ENCODE data around the gene AGAP9.
"Not testable (repeated sequence)": the region's sequence is repeated elsewhere in the genome, so short reads cannot be mapped to it uniquely, and the experiment has no call there.

DNA sequence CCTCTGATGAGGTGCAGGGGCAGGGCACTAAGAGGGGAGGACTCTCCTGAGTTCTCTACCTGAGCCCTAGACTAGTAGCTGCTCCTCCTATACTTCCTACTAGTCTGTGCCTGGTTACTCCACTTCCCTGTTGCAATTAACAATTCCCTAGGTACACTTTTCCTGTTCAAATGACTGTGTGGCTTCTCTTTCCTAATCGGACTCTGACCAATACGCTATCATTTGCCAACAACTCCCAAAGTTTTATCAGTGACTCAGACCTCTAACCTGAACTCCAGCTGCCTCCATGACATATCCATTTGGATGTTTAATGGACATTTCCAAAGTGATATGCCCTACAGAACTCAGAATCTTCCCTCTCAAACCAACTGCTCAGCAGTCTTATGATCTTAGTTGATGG lies 31.9 kb upstream of the AGAP9 start:
- TF ChIP-seq YY1 (IDR thresholded peaks at IDR 0.05; ENCODE audit: low read depth, low read length); MAX (IDR thresholded peaks at IDR 0.05); RXRA (IDR thresholded peaks at IDR 0.05; ENCODE audit: insufficient read depth, low read depth, low read length); RNF2 (IDR thresholded peaks at IDR 0.05; ENCODE audit: borderline replicate concordance, low read depth, low read length, missing control alignments, poor library complexity, severe bottlenecking): not testable (repeated sequence)
- TF ChIP-seq, protein P1, sequence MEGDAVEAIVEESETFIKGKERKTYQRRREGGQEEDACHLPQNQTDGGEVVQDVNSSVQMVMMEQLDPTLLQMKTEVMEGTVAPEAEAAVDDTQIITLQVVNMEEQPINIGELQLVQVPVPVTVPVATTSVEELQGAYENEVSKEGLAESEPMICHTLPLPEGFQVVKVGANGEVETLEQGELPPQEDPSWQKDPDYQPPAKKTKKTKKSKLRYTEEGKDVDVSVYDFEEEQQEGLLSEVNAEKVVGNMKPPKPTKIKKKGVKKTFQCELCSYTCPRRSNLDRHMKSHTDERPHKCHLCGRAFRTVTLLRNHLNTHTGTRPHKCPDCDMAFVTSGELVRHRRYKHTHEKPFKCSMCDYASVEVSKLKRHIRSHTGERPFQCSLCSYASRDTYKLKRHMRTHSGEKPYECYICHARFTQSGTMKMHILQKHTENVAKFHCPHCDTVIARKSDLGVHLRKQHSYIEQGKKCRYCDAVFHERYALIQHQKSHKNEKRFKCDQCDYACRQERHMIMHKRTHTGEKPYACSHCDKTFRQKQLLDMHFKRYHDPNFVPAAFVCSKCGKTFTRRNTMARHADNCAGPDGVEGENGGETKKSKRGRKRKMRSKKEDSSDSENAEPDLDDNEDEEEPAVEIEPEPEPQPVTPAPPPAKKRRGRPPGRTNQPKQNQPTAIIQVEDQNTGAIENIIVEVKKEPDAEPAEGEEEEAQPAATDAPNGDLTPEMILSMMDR (IDR thresholded peaks at IDR 0.05; ENCODE audit: control extremely low read depth in 1 of 3, insufficient read depth in 1 of 3, low read depth in 1 of 3, low read length in 3 of 3): not testable (repeated sequence)
